ENCODE data around the gene PDE4B.

PDE4B gene

DNA sequence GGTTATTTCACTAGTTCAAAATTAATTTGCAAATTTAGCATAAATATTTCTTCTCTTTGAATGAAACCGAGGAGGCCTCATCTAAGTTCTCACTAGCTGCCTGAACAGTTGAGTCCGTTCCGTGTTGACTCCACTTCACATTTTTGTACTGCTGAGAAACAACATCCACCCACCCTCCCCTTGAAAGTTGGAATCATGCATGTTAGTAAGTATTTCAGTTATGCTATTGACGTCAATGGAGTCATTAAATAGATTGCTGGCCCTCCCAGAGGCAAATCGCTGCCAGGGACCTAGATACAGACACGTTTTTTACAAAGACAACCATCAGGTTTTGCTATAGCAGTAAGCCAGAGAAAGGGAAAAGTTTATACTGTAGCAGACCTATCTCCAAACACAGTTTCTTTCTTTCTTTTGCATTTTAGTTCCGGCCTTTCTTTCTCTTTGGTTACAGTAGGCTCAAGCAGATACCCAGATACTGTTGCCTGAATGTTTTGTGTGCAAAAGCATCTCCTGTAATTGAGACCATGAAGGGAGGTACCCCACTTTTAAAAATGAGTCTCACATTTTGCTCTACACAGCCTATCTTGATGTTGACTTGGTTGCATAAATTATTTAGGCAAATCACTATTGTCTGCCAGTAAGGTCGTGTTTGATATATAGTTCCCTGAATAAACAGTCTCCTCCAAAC lies 478.7 kb downstream of the PDE4B start:
- DNase-seq, result peak; percentile 46

DNA sequence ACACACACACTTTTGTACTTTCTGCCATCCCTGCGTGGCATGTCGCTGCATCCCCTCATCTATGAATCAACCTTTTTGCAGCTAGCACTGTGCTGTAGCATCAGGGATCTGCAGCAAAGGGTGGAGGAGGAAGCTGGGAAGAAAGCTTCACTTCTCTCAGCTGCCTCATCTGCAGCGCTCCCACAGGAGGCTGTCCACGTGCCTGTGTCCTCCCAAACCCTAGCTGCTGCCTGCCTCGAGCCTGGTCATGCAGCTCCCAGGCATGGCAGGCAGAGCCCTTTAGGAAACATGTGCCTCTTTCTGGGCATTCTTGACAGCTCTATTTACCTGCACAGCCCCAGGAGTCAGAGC lies 479.2 kb downstream of the PDE4B start:
- no peak for DNase-seq

GRCh38 chr1:66273656-66274055 lies 481.0 kb downstream of the PDE4B start:
- no peak for DNase-seq

DNA sequence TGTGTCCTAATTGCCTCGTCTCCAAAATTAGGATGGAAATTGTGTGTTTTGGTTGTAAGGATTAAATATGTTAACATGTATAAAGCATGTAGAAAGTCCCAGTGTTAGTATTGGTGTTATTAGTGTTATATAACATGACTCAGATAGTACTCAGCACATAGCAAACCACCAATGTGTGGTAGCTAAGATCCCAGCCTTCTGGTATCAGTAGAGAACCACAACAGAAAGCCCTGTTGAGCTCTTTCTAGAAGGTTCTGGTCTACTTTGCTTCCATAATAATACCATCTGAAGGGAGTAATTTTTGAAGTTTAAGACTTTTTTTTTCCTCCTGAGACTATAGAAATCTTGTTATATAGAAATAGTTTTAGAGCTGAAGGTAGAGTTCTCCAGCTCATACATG lies 481.9 kb downstream of the PDE4B start:
- no peak for DNase-seq

- DNase-seq, result no peak
Observed at GRCh38 chr1:66275083-66275482, 482.4 kb downstream of the PDE4B start.

DNA sequence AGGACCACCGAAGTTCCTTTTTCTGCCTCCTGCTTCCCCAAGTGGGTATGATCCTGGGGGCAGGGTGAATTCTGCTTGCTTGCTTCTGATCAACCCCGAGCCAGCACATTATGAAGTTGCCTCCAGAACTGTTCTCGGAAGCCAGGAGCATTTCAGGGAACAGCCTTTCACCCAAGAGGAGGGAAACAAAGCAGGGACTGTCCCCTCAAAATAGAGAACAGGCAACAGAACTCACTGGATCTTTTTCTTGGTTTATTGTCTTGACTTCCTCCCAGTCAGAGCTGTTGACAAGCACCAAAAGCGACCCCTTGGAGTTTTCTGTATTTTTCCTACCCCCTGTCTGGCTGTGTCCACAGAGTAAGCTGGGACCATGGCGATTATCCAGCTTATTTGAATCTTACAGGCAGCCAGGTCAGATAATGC lies 482.9 kb downstream of the PDE4B start:
- no peak for DNase-seq

- DNase-seq, result no peak
Observed at GRCh38 chr1:66276218-66276617, 483.5 kb downstream of the PDE4B start.

DNA sequence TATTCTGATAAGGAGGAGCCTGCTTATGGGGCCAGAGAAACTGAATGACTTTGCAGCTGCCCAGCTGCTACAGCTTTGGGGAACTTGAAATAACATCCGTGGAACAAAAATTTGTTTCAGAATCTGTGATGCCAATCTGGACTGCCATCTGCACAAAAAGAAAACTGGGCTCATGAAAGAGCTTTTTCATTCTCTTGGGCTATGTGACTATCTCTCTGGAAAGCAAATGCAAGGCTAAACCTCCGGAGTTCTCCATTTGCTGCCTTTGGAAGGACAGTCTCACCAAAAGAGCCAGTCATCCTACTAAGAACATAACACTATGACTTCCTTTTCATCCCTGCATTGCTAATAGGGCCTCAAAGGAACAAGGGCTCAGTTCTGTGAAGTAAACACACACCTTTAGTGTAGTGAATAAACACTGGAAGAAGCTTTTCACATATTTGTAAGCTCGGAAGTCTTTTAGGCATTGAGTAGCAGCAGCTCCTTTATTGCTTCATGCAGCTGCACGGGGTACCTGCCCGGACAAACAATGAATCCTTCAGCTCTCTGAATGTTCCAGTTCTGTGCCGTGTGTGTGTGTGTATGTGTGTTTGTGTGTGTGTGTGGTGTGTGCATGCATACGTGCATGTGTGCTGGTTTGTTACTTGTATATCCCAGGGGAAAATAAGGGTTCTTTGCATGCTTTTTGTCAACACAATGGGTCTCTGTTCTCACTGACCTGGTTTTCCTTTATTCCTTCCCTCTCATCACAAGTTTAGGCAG lies 485.7 kb downstream of the PDE4B start:
- no peak for DNase-seq

GRCh38 chr1:66281808-66282207 lies 489.1 kb downstream of the PDE4B start:
- no peak for DNase-seq

GRCh38 chr1:66282343-66282852 lies 489.7 kb downstream of the PDE4B start:
- DNase-seq, result no peak

DNA sequence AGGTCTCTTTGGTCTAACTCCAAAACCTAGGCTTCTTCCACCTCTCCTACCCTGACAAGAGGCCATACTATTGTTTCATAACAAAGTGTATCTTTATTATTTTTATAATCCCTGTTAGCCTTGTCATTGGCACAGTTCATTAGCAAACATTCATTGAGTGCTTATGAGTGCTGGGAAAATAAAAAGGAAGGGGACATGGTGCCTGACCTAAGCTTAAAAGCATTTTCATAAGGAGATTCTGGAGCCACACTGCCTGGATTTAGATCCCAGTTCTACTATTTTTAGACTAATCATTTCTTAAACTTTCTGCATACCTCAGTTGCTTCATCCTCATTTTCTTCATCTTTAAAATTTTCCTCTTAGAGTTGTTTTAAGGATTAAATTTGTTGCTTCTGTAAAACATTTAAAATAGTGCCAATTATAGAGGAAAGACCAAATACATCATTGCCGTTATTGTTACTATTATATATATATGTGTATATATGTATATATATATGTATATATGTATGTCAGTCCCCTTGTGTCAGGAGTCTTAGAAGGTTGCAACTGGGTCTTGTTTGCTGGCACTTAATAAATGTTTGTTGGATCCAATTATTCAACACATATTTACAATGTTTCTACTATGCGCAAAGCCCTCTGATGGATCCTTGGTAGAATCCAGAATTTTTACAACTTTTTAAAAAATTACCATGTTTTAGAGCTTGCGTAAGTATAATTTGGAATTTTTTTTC lies 490.4 kb downstream of the PDE4B start:
- DNase-seq, result no peak

DNA sequence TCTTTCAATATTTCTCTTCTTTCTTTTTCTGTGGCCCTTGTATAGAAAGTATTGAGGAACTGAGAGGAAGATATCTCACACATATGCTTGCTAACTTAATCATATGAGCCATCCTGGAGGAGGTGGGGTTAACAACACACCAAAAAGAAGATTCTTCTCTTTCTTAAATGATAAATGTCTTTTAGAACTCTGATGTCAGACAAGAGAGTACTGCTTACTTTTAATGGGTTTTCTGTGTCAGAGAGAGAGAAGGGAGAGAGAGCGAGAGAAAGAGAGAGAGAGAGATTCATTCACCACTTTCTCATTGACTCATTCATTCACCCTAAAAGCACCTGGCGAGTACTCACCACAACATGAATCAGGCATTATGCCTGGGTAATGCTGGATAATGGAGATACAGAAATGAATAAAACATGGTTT lies 490.9 kb downstream of the PDE4B start:
- no peak for DNase-seq

DNA sequence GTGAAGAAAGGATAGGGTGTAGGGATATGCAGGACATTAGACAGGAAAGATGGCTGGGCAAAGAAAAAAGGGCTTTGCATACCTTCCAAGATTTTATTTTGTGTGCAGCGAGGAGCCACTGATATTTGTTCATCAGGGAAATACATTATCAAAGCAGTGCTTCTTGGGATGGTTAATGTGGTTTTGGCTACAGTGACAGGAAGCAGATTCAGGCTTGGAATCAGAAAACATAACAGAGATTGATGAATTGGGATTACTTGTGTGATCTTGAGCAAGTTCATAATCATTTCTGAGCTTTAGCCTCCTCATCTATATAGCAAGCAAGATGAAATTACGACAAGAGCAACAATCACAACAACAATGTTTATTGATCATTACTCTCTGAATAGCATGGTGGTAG lies 492.1 kb downstream of the PDE4B start:
- DNase-seq, result no peak

DNA sequence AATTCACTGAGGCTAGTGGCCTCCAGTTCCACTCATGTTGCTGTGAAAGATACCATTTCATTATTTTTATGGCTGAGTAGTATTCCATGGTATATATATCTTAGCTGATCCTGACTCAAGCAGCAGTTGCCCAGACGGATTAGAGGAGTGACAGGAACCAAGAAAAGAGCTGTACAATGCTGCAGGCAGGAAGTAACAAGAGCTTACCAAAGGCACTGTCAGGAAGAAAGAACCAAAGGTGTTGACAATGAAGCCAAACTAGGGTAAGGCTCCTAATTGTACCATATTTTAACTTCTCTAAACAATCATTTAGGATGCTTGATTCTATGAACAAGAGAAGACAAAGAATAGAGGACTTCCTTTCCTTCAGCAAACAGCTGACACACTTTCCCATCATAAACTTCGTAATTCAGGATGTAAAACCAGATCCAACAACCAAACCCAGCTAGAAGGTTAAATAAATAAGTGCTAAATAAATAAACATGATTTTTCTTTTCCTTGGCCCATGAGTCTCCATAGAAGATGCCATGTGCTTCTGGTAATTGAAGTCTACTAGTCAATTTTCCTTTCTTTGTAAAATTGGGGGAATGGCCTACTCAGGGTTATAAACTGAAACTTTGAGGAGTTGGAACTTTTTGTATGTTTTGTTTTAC lies 493.0 kb downstream of the PDE4B start:
- no peak for DNase-seq

- no peak for DNase-seq
Observed at GRCh38 chr1:66286307-66286706, 493.6 kb downstream of the PDE4B start.

GRCh38 chr1:66288048-66288447 lies 495.4 kb downstream of the PDE4B start:
- no peak for DNase-seq

DNA sequence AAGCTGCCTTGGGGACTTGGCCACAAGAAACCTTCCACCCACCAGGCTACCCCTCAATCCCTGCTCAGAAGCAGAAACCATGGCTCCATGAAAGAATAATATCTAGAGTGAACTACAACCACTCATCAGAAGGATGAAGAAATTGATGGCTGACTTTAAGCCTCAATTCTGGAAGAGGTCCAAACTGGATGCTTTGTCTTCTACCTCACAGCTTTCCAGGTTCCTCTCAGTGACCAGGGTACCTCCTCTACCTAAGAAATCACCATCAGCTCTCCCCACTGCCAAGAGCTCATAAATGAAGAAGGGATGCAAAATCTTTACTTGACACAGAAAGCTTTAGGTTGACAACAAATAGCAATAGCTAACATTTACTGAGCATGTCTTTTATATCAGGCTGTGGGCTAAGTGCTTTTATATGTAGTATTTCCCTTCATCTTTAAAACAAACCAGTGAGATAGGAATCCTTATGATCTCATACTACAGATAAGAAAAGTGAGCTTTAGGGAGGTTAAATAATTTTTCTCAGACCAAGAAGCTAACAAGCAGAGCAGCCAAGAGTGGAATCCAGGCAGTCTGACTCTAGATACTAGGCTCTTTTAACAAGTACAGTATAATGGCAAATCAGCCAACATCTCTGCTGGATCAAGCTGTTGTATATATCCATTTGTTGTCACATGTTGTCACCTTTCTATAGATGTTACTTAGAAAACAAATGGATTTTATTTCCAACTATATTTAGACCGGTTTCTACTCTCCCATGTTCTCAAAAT lies 498.3 kb downstream of the PDE4B start:
- DNase-seq, result no peak

DNA sequence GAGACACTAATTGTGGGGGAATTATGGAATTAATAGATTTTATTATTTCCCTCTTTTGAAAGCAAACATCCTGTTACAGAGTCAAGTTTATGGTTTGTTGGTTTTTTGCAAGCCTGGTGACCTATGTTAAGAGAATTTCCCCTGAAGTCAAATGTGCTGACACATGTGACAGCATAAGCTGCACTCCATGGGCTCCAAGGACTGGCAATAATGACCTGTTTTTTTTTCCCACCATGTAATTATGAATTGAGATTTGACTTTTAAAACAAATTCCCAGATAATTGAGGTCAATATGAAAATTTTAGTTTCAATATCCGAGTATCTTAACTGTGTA lies 498.8 kb downstream of the PDE4B start:
- DNase-seq, result no peak

DNA sequence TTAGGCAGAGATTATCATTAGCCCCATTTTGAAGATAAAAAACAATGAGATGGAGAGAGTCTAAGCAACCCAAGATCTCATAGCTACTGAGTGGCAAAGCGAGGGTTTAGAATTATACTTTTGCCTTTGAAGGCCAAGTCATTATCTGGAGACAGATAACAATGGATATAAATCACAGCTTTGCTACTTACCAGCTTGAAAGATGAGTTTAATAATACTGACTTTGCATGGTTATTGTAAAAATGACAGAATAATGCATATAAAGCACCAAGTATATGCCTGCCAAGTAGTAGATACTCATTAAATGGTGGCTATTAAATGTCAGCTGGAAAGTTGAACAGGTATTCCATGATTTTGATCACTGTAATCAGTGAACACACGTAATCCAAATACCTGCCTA lies 499.6 kb downstream of the PDE4B start:
- no peak for DNase-seq

DNA sequence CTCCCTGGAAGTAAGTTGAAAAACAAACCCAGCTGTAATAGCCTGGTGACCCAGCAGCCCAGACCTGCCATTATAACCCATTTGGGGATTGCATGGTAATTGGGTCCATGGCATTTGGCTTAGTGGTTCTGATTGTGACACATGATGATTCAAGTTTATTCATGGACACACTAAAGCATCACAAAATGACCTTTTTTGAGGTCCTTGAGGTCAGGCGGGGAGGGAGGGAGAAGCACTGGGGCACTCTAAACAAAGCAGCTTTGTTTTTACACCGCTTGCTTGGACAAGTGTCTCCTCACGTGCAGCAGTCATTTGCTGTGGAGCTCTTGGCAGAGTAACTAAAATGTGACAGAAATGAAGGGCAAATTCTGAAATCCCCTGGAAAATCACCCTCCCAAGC lies 500.2 kb downstream of the PDE4B start:
- DNase-seq, result no peak

GRCh38 chr1:66294707-66295370 lies 502.1 kb downstream of the PDE4B start:
- no peak for DNase-seq

DNA sequence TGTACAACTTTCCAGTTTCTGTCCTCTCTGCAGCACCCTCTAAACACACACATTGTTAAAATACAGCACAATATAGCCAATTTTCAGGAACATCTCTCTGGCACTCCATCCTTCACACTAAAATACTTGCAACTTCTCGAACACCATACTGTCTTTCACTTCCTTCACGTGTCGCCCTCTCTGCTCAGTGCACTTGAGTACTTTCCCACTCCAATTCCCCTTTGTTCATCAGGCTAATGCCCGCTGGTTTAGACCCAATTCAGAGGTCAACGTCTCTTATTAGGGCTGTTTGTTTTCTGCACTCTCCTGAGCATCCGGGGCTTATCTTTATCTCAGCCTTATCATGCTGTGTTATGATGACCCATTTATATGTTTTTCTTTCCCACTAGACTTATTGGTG lies 503.1 kb downstream of the PDE4B start:
- no peak for DNase-seq
